MV-4-11 (cell line): Measurements from ENCODE around the gene VRK1.
"Not testable (repeated sequence)": the region's sequence is repeated elsewhere in the genome, so short reads cannot be mapped to it uniquely, and the experiment has no call there.

Experiments used
- DNase-seq: peaks from one replicate; lab custom pipeline; 2025; lab: John Stamatoyannopoulos, UW

The VRK1 gene

DNA sequence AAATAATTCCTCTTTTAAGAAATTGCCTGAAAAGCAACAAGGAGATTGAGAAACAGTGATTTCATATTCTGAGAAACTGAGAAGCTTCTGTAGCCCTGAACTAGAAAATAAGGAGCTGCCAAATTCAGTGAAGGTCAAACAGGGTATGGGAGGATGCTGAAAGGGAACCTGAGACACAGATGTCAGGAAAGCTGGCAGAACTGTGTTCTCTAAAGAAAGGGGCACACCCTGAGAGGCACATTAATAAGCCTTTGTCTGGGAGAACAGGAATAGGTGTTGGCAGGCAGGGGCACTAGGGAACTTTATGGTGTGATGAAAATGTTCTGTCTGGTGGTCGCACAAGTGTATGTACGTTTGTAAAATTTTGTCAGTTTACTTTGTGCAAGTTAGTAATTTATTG lies 29.6 kb downstream of the VRK1 start:
- DNase-seq, result no peak

DNA sequence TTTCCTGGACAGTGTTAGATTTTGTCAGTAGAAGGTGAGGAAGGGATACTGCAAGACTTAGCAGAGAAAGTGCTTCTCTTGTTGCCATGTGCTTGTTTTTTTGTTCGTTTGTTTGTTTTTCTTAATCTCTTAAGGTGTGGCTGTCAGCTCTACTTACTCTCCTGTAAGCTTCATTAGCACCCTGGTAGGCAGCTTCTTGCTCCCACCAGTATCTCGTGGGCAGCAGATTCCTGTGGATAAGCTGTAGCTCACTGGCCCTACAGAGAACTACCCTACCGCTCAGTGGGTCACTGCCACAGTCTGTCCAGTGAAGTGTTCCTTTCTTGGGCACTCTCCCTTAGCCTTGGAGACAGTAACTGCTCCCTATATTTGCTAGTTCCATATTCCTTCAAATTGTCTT lies 30.1 kb downstream of the VRK1 start:
- no peak for DNase-seq

DNA sequence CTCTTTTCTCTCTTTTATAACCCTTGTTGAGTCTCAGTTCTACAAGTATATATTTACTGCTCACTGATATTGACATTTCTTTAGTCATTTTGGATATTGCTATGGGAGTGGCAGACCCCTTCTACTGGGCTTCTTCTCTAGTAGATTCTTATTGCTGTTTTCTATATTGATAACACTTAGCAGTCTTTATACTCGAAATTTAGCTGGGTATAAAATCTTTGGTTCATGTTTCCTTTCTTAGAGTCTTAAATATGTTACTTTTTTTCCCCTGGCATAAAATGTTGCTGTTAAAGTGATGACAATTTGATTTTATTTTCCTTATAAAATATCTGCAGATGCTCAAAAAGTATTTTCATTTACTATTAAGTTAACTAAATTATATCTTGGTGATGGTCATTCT lies 32.6 kb downstream of the VRK1 start:
- DNase-seq, result no peak

DNA sequence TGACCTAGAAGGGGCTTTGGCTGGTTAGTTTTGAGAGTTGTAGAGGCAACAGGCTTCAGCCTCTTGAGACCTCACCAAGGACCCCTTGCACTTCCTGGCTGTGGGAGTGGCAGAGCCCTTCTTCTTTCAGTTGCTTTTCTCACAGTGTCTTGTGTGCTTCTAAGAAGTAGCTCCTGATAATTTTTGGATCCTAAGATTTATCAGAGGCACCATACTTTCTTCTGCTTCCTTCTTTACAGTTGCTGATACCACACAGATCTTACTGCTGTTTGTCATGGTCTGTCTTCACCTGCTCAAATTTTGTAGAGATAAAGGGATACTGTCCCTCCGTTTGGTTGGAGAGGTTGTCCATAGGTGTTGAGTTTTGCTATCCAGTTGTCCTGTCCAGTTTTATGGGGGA lies 33.8 kb downstream of the VRK1 start:
- no peak for DNase-seq

DNA sequence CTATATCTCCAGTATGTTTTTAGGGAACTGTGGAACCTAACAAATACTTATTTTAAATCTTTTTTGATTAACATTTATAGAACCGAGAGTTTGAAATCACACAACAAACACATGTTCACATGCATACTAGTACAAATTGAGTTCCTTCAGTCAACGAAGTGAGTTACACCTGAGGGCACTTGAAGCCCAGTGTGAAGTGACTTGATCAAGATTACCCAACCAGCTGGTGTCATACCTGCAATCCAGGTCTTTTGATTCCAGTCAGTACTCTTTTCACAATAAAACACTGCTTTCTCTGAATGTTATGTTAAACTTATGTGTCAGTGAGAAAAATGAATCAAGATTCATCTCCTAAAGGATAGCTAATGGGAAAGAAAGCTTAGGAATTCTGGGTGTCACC lies 35.2 kb downstream of the VRK1 start:
- no peak for DNase-seq

DNA sequence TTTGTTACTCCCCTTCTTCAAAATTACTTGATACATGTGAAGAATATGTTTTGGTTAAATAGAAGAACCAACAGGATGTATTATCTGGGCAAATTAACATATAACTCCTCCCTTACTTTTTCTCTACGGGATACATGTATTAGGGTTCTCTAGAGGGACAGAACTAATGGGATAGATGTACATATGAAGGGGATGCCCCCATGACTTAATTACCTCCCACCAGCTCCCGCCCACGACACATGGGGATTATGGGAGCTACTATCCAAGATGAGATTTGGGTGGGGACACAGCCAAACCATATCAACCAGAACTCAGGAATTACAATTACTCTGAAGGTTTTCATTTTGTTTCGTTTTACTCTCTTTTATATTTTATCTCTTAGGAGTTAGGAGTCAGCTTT lies 41.3 kb downstream of the VRK1 start:
- DNase-seq, result no peak

DNA sequence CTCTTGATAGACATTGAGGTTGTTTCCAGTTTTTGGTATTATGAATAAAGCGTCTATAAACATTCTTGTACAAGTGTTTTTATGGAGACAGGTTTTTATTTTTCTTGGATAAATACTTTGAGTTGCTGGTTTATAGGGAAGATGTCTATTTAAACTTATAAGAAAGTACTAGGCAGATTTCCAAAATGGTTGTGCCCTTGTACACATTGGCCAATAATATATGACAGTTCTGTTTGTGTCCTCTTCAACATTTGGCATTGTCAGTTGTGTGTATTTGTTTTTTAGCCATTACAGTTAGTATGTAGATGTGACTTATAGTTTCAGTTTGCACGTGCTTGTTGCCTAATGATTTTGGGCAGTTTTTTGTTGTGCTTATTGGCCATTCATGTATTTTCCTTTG lies 42.1 kb downstream of the VRK1 start:
- DNase-seq, result no peak

DNA sequence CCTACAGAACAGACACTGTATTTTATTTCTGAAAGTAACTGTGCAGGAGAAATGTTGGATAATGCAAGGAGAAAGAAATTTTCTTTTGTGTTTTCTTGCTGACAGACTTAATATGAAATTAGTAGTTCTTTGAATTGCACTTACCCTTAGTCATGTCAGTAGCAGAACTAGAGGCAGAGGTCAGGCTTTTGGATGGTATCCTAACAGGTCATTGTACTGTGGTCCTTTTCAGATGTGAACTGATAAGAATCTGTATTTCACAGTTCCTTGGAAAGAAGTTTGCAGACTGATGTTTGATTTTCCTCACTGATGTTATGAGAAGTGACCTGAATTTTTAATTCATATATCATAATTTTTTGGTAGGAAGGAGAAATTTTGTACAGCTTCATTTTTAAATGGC lies 46.0 kb downstream of the VRK1 start:
- DNase-seq, result no peak

DNA sequence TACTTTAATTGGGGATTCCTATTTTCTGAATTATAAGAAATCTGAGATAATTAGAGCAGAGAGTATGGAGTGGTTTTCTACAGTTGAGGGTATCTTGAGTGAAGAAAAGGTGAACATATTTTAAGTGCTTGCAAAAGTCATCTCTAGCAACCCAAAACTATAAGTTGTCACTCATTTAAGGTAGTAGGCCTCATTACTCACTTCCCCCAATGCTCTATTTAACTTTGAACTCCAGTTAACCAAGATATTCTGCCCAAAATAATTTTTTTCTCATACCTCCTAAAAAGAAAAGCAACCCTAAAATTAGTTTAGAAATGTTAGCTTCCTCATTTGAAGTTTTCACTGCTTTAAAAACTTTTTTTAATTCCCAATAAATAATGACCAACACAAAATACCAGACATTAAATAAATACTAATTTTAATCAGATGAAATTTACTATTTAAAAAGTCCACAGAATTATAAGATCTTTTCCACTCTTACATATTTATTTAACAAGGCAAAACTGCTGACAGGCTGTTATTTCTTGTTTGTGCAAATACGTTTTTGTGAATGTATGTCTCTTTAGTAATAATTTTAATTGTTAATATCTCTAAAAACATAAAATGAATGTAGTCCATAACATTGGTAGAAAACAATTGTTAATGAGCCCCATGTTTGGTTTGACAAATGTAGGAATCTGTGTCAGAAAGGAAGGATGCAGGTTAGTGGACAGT lies 47.8 kb downstream of the VRK1 start:
- peak; percentile 59 for DNase-seq

DNA sequence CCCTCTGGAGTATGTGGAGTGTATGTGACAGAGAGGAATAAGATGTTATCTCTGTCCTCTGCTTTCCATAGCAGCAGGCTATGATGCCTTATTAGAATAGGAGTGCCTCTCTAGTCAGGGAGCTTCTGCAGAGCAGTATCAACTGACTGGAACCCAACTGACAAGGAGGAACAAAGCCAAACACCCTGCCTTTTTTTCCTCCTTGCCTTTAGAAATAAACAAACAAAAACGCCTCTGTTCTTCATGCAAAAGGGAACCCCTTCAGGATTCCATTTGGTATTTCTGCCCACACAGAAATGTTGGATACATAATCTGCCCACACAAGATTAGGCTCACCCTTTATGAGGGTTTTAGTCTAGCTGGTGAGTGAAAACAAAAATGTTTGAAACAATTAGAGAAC lies 50.3 kb downstream of the VRK1 start:
- no peak for DNase-seq

DNA sequence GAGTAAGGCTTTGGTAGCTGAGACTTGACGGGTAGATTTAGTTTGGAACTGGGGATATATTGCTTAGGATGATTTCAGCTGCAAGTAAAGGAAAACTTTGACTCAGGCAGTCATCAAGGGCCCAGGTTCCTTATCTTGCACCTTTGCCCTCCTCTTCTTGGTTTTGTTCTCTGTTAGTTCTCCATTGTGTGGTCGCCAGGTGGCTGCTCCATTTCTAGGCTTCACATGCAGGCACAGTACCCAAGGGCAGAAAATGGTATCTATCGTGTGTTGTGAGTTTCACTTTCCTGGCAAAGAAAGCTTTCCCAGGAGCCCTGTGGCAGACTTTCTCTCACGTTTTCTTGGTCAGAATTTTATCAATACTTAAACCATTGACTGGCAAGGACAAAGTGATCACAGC lies 50.8 kb downstream of the VRK1 start:
- no peak for DNase-seq

DNA sequence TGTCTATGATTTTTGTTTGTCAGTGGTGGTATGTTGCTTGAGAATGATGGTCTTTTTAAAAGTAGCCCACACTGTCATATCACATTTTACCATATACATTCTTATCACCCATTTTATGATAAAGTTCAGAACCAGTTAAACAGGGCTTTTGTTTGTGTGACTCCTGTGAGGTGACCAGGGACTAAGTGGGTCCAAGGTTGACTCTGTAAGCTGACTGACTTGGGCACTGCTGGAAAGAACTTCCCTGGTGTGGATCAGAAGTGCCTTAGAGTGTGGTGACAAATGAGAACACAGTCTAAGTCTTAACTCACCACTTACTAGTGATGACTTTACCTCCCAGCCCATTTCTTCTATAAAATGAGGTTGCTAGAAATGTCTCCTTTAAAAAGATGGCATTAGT lies 52.6 kb downstream of the VRK1 start:
- no peak for DNase-seq

DNA sequence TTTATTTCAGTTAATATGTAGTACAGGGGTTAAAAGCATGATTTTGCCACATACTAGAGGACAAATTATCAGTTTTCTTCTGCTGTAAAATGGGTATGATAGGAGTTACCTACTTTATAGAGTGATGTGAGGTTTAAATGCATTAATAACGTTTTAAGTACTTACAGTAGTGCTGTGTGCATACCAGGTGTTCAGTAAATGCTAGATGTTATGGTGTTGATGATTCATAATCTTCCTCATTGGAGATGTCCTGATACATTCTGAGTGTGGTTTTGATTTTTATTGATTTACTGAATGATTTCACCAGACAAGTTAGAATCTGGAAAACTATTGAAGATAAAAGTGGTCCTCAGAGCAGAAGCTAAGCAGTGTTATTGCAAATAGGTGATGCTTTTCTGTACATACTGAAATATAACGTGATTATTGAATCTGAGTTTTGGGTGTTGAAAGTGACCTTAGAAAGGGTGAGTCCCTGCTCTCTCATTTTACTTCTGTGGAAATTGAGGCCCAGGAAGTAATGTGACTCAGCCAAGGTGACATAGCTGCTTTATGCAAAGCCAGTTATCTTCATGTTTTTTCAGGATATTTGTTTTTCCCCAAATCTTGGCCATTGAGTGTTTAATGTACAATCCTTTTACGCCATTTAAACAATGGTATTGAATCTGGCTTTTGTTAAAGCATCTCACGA lies 54.7 kb downstream of the VRK1 start:
- DNase-seq, result no peak

DNA sequence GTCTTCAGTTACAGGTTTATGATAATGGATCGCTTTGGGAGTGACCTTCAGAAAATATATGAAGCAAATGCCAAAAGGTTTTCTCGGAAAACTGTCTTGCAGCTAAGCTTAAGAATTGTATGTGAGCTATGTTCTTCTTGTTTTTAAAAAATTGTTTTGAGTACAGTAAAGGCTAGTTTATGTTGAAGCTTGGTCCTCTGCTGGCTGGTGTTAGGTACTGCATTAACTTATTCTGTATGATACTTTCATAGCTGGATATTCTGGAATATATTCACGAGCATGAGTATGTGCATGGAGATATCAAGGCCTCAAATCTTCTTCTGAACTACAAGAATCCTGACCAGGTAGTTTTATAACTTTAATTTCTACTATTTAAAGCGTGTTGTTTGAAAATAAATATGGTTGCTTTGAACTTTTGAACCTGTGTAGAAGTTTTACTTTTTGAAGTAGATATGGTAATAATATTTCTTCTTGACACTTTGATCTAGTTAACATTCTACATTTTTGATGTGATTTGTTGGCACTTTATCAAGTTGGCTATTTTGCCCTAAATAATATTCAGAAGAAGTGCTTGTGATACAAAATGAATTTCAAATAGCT lies 55.7 kb downstream of the VRK1 start:
- peak; percentile 42 for DNase-seq

DNA sequence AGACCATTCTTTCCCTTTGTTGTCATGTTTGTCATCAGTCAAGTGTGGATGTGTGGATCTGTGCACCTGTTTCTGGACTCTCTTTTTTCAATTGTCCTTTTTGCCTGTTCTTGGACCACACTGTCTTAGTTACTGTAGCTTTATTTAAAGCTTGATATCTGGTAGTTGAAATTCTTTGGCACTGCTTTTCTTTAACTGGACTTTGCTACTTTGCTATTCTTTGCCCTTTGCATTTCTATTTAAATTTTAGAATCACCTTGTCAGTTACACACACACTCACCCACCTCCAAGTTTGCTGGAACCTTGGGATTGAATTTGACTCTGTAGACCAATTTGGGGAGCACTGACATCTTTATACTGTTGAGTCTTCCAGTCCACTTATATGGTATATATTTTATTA lies 61.5 kb downstream of the VRK1 start:
- no peak for DNase-seq

DNA sequence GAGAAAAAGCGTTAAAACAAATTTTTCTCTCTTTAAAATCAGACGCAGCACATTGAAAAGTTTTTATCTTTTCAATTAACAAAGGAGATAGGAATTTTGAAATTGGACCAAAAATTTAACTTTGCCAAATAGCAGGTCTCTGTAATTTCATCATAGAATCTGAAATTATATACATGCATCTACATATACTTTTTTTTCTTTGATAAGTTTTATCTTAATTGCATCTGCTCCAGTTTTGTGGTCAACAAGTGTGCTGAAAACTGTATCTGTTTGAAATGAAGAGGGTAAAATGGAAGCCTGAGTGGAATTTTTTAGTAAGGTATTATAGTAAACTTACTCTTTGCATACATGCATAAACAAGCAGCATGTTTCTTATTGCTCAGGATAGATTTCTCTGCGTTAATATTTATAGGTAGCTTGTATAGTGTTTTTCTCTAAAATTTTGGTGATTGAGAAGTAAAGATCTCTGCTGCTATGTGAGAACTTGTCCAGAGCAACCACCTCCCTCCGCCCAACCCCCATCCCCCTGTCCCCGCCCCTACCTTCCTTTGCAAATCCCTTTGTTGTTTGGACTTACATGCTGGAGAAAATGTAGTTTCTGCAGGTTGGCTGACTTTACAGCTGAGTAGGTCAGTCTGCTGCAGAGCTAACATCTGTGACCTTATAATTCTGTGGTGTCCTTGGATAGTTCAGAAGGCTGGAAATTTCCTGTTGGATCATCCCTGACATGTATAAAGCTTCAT lies 64.6 kb downstream of the VRK1 start:
- no peak for DNase-seq

DNA sequence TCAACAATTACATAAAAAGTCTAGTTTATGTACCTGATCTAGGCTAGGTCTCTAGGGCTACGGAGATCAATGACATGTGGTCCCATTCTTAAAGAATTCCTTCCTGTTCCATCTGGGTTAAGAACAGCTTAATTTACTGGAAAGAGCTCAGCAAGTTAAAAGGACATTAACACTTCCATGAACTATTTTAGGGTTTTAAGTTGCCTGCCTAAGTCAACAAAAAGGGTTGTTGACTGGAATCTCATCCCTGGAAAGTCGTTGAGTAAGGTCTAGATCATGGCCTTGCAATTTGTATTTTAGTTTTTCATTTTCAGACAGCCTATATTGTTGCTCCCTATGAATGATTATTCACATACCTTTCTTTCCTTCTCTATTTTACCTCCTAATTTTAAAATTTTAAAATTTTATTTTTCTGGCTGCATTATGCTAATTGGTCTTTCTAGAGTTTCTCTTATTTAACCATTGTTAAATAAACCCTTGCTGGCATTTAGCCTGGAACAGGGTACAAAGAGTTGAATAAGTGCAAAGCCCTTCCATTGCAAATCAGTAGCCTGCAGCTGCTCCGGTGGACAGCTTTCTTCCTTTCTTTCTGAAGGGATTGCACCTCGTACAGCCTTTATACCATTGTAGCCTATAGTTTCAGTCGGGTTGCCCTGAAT lies 66.3 kb downstream of the VRK1 start:
- no peak for DNase-seq

DNA sequence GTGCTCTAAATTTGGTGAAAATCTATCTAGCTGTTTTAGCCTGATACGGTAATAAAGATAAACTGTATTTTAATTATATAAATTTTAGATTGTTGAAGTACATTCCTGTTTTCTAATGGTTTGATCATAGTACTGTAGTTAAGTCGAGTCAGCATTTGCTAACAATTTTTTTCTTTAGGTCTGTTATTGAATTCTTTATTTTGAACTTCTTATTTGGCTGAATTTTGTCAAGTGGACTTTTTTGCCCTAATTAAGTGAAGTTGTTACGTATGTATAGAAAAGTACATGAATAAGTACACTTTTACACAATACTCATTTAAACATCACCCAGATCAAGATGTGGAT lies 66.8 kb downstream of the VRK1 start:
- no peak for DNase-seq

DNA sequence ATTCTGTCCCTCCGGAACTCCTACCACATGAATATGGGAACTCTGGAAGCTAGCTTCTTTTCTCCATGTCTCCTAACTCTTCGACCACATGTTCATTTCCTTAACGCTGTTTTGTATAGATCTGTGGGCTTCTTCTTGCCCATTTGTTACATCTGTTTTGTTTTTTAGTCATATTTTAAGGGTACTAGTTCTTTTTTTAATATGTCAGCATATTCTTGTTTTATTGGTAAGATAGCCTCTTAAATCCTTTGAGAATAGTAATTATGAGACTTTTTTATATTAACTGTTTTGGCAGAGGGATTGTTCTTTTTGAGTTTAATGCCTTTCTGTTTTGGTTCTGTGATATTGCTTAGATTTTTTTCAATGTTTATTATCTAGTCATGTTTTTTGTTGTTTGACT lies 70.5 kb downstream of the VRK1 start:
- no peak for DNase-seq

DNA sequence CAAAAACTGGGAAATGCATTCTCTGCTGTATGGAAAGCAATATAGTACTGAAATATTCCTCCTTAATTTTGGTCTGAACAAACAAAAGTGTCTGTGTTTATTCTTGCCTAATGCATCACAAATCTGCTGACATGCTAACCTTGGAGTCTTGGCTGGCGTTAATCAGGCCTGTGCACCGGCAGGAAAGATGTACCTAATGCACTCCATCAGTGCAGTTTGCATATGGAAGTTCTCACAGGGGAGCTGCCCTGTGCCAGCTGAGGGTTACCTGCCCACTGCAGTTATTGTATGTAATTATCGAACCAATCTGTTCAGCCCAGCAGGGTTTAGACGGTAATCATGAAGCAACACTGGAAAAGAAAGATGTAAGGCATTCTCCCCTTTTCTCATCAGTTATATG lies 76.9 kb downstream of the VRK1 start:
- DNase-seq, result no peak

DNA sequence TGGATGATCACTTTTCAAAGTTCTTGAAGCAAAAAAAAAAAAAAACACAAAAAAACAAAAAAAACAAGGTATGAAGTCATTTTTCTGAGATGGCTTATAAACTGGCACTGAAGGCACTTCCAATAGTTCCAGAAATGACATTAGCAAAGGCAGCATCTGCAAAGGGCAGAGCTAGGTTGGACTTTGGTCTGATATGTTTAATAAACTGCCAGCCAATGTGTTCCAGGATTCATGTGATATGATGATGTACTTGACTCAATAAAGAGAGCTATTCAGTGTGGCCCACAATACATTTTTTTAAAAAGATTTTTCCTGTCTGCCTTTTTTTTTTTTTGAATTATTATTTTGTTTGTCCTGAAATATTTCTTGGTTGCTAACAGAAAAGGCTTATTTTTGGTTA lies 79.6 kb downstream of the VRK1 start:
- no peak for DNase-seq

DNA sequence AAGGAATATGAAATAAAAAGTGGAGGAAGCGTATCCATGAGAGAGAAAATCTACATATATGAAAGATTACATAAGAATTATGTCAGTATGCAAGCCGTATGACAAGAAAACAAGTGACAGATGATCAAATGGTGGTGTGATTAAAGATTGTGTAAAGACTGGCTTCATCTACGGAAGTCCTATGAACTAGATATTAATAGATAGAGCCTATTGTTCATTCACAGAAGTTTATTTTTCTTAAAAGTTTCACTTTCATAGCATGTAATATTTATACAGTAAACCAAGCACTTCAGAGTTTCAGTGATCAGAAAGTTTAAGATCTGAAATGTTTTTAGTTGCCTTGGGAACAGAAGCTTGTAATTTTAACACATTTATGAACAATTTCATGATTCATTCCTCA lies 84.5 kb downstream of the VRK1 start:
- DNase-seq, result no peak

DNA sequence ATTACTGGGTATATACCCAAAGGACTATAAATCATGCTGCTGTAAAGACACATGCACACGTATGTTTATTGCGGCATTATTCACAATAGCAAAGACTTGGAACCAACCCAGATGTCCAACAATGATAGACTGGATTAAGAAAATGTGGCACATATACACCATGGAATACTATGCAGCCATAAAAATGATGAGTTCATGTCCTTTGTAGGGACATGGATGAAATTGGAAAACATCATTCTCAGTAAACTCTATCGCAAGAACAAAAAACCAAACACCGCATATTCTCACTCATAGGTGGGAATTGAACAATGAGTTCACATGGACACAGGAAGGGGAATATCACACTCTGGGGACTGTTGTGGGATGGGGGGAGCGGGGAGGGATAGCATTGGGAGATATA lies 86.8 kb downstream of the VRK1 start:
- DNase-seq, result not testable (repeated sequence)
